Mononuclear cell (primary cell): ENCODE results near the gene MMP25. TPM values are rescaled to one million over a fixed set of nuclear protein-coding genes. Genes with fewer than 3 reads are reported as not detected.
"Not testable (repeated sequence)": the region's sequence is repeated elsewhere in the genome, so short reads cannot be mapped to it uniquely, and the experiment has no call there.

ENCODE experiments used
- H3K27me3 ChIP-seq: 2 replicates; pipeline ENCODE4 v1.6.0; 2011; ENCODE audit warnings: low read length, control low read depth; ENCODE audit not compliant: insufficient read depth
- H3K4me1 ChIP-seq: 2 replicates; pipeline ENCODE4 v1.5.1; 2011; ENCODE audit warnings: mild to moderate bottlenecking, low read length, control low read depth; ENCODE audit not compliant: insufficient read depth
- H3K4me3 ChIP-seq: 2 replicates; pipeline ENCODE4 v1.5.1; 2011; ENCODE audit warnings: mild to moderate bottlenecking, low read length, moderate library complexity
- H3K9me3 ChIP-seq: 2 replicates; pipeline ENCODE4 v1.5.1; 2011; ENCODE audit warnings: low read depth, mild to moderate bottlenecking, control low read depth, low read length
- total RNA-seq: library from RNA; depleted of rRNA; stranded (reverse); fragments of >200 nt; gene quantifications from one replicate; pipeline ENCODE4 v1.2.3, GENCODE V29; 2012

MMP25 gene
- total RNA-seq, 1 donor: 1.7 TPM

DNA sequence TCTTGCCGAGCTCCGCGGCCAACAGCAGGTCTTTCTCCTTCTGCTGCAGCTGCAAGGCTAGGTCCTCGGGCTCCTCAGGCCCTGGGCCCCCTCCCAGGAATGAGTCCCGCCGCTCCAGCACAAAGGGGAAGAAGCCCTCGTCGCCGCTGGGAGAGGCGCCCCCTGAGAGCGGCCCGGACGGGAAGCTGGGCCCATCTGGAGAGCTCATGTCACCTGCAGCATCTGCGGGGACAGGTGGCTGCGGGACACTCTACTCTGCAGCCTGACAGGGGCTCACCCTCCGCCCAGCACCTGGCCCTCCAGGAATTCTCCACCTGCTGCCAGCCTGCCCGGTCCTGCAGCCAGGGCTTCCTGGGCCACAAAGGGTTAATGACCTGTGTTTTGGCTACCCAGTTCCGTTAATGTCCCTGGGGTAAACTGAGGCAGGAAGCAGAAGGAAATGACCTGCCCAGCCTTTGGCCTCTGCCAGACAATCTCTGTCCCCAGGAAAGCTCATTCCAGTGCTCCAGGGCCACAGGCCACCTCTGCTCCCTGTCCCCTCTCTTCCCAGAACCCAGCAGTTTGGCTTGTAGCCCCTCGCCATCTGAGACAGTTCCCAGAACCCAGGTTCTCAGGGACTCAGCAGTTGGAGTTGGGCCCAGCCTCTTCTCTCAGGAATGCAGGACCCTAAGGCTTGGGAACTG is 10.9 kb upstream of the MMP25 start:
- no peak overlapping the region for H3K4me3 ChIP-seq
- H3K4me1 ChIP-seq: peaks cover 10% of the 10 kb centered on the region
- H3K9me3 ChIP-seq: no peaks in the 10 kb centered on the region
- H3K27me3 ChIP-seq: peaks cover 72% of the 10 kb centered on the region

DNA sequence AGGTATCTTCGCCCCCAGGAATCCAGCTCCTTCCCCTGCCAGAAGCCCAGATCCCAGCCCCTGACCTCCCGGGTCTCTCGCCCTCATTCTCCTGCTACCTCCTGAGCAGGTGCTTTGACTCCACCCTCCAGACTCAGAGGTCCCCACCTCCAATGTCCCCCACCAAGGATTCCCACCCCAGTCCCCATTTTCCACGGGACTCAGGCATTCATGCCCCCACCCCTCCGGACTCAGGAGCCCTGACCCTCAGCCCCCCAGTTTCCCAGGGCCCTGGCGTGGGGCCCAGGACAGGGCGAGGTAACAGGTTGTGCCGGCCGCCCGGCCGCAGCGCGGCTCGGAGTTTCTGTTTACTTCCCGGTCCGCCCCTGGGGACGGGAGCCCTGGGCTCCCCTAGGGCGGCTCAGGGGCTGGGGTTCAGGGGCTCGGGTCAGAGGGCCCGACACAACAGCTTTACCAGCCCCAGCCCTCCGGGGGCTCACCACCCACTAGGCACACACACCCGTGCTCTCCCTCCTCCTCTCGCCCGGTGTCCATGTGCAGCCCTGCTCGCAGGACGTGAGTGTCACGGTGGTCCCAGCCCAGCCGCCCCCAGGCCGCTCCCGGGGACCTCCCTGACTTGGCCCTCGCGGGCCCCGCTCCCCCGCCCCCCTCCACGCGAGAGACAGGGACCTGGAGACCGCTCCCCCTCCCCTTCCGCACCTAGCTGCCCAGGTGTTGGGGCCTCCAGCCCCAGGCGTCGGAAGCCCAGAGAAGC is 10.2 kb upstream of the MMP25 start:
- H3K4me3 ChIP-seq: no peak overlapping the region
- H3K27me3 ChIP-seq: peaks cover 64% of the 10 kb centered on the region
- H3K4me1 ChIP-seq: peaks cover 10% of the 10 kb centered on the region
- no peaks in the 10 kb centered on the region for H3K9me3 ChIP-seq

DNA sequence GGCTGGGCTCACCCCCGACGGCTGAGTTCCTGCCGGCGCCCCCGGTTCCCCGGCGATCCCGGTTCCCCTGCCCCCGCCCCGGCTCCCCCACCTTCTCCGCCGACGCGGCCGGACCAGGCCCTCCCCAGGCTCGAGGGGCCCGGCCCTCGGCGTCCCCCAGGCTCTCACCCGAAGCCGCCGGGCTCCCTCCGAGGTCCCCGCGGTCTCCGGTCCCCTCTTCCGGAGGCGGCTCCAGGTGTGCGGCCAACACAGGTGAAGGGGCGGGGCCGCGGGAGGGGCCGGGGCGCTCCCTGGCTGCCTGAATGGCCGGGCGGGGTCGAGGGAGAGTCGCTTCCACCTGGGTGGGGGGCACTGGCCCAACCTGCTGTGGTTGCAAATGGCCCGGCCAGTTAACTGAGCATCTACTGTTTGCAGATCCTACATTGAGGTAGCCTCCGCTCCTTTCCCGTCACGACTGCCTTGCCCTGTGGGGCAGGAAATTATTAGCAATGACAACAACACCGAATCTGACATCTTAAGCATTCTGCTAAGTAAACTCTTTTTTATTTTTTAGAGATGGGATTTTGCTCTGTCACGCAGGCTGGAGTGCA is 9.5 kb upstream of the MMP25 start, which contains the start of gene BICDL2:
BICDL2 (minus strand) TSS at position 219 of the 590 bp plus-strand sequence. CDS start 1,448 bp downstream, outside the sequence.
- H3K27me3 ChIP-seq: peaks cover 61% of the 10 kb centered on the region
- peaks cover 10% of the 10 kb centered on the region for H3K4me1 ChIP-seq
- H3K4me3 ChIP-seq: no peak within 1 kb of the TSS
- no peaks in the 10 kb centered on the region for H3K9me3 ChIP-seq

- Histone ChIP-seq H3K27me3 (peaks cover 49% of the 10 kb centered on the region), H3K4me1 (peaks cover 15% of the 10 kb centered on the region)
These were observed 8.1 kb upstream of the MMP25 start for GRCh38 chr16:3038256-3038655.

DNA sequence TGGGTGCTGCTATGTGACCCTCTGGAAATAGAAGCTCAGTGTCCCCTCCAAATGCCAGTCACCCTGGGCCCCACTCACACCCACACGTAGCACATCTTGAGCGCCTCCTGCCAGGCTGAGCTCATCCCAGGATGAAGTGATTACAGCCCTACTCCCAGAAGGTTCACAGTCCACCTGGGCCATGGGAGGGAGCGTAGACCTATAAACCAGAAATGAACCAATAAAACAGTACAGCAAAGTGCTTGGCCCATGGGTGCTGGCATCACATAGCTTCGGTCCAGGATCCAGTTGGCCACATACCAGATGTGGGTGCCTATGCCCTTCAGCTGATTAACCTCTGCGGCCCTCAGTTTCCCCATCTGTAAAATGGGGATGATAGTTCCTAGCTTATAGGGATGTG is 7.5 kb upstream of the MMP25 start:
- no peak overlapping the region for H3K4me3 ChIP-seq
- H3K9me3 ChIP-seq: no peaks in the 10 kb centered on the region
- peaks cover 49% of the 10 kb centered on the region for H3K27me3 ChIP-seq
- peaks cover 17% of the 10 kb centered on the region for H3K4me1 ChIP-seq

More at GRCh38 chr16:3038256-3038655, 8.1 kb upstream of the MMP25 start:
- Histone ChIP-seq H3K9me3 (no peaks in the 10 kb centered on the region), H3K4me3 (no peak overlapping the region)

DNA sequence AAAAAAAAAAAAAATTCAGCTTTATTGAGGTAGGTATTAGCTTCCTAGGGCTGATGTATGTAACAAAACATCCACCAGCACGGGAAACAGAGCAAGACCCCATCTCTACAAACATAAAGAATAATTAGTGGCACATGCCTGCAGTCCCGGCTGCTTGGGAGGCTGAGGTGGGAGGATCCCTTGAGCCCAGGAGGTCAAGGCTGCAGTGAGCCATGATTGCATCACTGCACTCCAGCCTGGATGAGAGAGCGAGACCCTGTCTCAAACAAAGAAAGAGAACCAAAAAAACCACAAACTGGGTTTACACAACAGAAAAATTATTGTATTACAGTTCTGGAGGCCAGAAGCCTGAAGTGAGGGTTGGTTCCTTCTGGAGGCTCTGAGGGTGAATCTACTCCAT is 4.0 kb upstream of the MMP25 start:
- Histone ChIP-seq H3K9me3 (no peaks in the 10 kb centered on the region), H3K27me3 (peaks cover 36% of the 10 kb centered on the region), H3K4me3 (no peak overlapping the region), H3K4me1 (peaks cover 38% of the 10 kb centered on the region)

GRCh38 chr16:3044708-3045107 is 1.7 kb upstream of the MMP25 start:
- Histone ChIP-seq H3K27me3 (peaks cover 21% of the 10 kb centered on the region), H3K4me1 (peaks cover 61% of the 10 kb centered on the region), H3K9me3 (no peaks in the 10 kb centered on the region), H3K4me3 (no peak overlapping the region)

- Histone ChIP-seq H3K4me3 (peak overlapping the region; percentile 41), H3K9me3 (no peaks in the 10 kb centered on the region), H3K27me3 (peaks cover 21% of the 10 kb centered on the region), H3K4me1 (peaks cover 83% of the 10 kb centered on the region)
These were observed 453 bp downstream of the MMP25 start for GRCh38 chr16:3046641-3047386.

DNA sequence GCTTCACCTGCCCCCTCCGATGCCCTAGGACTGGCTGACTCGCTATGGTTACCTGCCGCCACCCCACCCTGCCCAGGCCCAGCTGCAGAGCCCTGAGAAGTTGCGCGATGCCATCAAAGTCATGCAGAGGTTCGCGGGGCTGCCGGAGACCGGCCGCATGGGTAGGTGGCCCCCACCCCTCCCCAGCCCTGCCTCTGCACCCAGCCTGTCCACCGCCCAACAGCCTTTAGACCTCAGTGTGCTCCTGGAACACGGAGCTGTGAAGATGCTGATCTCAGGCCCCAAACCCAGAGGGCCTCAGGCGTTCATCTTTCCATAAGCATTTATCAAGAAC is 993 bp downstream of the MMP25 start:
- H3K4me3 ChIP-seq: peak overlapping the region; percentile 41
- H3K4me1 ChIP-seq: peaks cover 87% of the 10 kb centered on the region
- H3K27me3 ChIP-seq: peaks cover 21% of the 10 kb centered on the region
- H3K9me3 ChIP-seq: no peaks in the 10 kb centered on the region

DNA sequence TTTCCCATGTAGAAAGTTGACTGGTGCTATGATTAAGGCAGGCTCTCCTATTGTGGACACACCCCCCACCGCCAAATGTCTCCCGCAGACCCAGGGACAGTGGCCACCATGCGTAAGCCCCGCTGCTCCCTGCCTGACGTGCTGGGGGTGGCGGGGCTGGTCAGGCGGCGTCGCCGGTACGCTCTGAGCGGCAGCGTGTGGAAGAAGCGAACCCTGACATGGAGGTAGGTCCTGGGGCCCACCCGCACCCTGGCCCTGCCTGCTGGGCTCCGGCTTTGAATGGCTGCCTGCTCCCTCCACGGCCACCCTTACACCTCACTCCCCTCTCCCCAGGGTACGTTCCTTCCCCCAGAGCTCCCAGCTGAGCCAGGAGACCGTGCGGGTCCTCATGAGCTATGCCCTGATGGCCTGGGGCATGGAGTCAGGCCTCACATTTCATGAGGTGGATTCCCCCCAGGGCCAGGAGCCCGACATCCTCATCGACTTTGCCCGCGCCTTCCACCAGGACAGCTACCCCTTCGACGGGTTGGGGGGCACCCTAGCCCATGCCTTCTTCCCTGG is 3.6 kb downstream of the MMP25 start:
- peak overlapping the region; percentile 20 for H3K4me3 ChIP-seq
- H3K4me1 ChIP-seq: peaks cover 93% of the 10 kb centered on the region
- peaks cover 3% of the 10 kb centered on the region for H3K27me3 ChIP-seq
- no peaks in the 10 kb centered on the region for H3K9me3 ChIP-seq

DNA sequence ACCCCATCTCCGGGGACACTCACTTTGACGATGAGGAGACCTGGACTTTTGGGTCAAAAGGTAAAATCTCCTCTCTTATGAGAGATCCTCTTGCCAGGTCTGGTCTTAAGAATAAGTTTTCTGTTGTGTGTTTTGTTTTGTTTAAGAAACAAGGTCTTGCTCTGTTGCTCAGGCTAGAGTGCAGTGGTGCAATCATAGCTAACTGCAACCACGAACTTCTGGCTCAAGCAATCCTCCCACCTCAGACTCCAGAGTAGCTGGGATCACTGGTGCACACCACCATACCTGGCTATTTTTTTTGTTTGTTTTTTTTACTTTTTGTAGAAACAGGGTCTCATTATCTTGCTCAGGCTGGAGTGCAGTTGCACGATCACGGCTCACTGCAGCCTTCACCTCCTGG is 4.1 kb downstream of the MMP25 start:
- Histone ChIP-seq H3K27me3 (peaks cover 3% of the 10 kb centered on the region), H3K4me1 (peaks cover 94% of the 10 kb centered on the region), H3K4me3 (peak overlapping the region; percentile 20), H3K9me3 (no peaks in the 10 kb centered on the region)

GRCh38 chr16:3051009-3051408 is 4.6 kb downstream of the MMP25 start:
- H3K4me3 ChIP-seq: peak overlapping the region; percentile 20
- peaks cover 3% of the 10 kb centered on the region for H3K27me3 ChIP-seq
- no peaks in the 10 kb centered on the region for H3K9me3 ChIP-seq
- H3K4me1 ChIP-seq: peaks cover 94% of the 10 kb centered on the region

GRCh38 chr16:3051494-3051893 is 5.1 kb downstream of the MMP25 start:
- peaks cover 3% of the 10 kb centered on the region for H3K27me3 ChIP-seq
- peaks cover 93% of the 10 kb centered on the region for H3K4me1 ChIP-seq
- H3K9me3 ChIP-seq: no peaks in the 10 kb centered on the region
- H3K4me3 ChIP-seq: no peak overlapping the region

DNA sequence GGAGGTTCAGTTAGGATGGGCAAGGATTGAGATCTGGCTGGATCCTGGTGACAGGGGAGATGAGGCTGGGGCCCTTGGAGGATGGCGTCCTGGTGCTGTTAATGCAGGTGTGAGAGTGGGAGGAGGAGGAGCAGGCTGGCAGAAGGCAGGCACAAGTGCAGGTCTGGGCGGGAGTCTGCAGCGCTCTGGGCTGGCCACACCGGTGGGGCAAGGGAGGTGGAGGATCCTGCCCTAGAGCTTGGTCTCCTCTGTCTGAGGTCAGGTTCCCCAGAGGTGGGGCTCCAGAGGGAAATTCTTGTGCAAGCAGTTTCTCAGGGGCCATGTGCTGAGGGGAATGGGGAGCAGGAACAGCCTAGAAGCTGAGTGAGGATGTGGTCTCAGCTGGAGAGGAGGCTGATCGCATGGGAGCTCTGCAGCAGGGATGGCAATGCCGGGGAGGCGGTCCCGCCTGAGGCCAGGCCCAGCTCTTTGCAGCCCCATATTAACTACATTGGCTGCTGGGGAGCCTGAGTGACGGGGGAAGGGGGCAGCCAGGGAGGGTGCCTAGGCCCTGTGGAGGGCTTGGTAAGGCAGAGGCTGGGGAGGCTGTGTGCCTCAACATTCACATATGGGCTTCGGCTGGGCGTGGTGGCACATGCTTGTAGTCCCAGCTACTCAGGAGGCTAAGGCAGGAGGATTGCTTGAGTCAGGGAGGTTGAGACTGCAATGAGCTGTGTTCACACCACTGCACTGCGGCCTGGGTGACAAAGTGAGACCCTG is 6.4 kb downstream of the MMP25 start:
- peaks cover 93% of the 10 kb centered on the region for H3K4me1 ChIP-seq
- not testable (repeated sequence) for H3K9me3 ChIP-seq

More for the DNA sequence above, 6.4 kb downstream of the MMP25 start:
- not testable (repeated sequence) for H3K4me3 ChIP-seq, H3K27me3 ChIP-seq
